ENCODE results near the gene TTC27.
"Not testable (repeated sequence)": the region's sequence is repeated elsewhere in the genome, so short reads cannot be mapped to it uniquely, and the experiment has no call there.

The TTC27 gene

DNA sequence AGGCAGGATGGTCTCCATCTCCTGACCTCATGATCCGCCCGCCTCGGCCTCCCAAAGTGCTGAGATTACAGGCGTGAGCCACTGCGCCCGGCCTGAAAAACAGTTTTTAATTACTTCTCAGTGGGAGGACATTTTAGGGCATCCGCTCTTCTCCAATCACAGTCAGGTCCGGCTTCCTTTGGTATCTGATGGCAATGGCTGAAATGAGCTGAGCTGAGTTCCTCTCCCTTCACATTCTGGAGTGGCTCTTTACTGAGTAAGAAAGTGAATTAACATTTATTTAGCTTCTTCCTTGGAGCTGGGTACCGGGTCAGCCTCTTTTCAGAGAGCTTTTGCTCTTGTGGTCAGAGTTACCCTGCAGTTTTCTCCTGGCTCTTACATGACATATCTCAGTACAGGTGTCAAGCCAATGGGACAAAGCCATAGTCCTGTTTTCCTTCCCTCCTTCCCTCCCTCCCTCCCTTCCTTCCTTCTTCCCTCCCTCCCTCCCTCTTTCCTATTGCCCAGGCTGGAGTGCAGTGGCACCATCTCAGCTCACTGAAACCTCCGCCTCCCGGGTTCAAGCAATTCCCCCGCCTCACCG is 1.1 kb upstream of the TTC27 start:
- peaks cover 16% of the 10 kb centered on the region for H3K36me3 ChIP-seq (ENCODE audit: insufficient read depth, low read length)
- peak overlapping the region; percentile 84; the same call in 1 of the 2 replicates for H3K4me3 ChIP-seq (ENCODE audit: low read length)
- H3K27ac ChIP-seq (ENCODE audit: low read depth, low read length), result no peak overlapping the region
- H3K4me1 ChIP-seq (ENCODE audit: insufficient read depth, low read length), result no peaks in the 10 kb centered on the region
- no peak overlapping the region for H3K9ac ChIP-seq (ENCODE audit: low read depth, low read length)
- H3K9me3 ChIP-seq (ENCODE audit: insufficient read depth, low read depth, low read length), result no peaks in the 10 kb centered on the region
- no peaks in the 10 kb centered on the region for H3K27me3 ChIP-seq (ENCODE audit: insufficient read depth, low read length)
- WGBS, result 68% methylated on average over 13 of the region's 13 CpGs

DNA sequence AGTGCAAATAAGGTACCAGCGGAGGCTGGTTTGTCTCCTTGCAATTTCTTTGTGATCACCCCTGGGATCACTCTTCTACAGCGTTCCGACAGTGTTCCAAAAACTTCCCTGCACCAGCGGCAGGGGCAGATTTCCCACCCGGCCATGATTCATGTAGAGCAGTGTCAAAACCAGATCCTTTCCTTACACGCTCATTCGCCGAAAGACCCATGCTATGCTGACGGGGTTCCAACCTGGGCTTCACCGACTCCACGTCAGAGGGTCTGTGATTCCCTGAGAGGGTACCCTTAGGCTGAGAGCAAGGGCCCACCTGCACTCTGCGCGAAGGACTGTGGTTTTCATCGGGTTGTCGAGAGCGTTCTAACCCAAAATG is 423 bp upstream of the TTC27 start:
- Histone ChIP-seq H3K9me3 (ENCODE audit: insufficient read depth, low read depth, low read length) (no peaks in the 10 kb centered on the region), H3K4me3 (ENCODE audit: low read length) (peak overlapping the region; percentile 84), H3K9ac (ENCODE audit: low read depth, low read length) (peak overlapping the region; percentile 23), H3K4me1 (ENCODE audit: insufficient read depth, low read length) (no peaks in the 10 kb centered on the region), H3K27ac (ENCODE audit: low read depth, low read length) (peak overlapping the region; percentile 34; the same call in 1 of the 2 replicates), H3K36me3 (ENCODE audit: insufficient read depth, low read length) (peaks cover 20% of the 10 kb centered on the region), H3K27me3 (ENCODE audit: insufficient read depth, low read length) (no peaks in the 10 kb centered on the region)
- WGBS, result 2% methylated on average over 16 of the region's 16 CpGs

GRCh38 chr2:32632089-32632488 is 4.2 kb downstream of the TTC27 start:
- Histone ChIP-seq H3K4me3 (ENCODE audit: low read length) (no peak overlapping the region), H3K4me1 (ENCODE audit: insufficient read depth, low read length) (no peaks in the 10 kb centered on the region), H3K27ac (ENCODE audit: low read depth, low read length) (no peak overlapping the region), H3K9ac (ENCODE audit: low read depth, low read length) (no peak overlapping the region), H3K27me3 (ENCODE audit: insufficient read depth, low read length) (no peaks in the 10 kb centered on the region), H3K9me3 (ENCODE audit: insufficient read depth, low read depth, low read length) (no peaks in the 10 kb centered on the region), H3K36me3 (ENCODE audit: insufficient read depth, low read length) (peaks cover 54% of the 10 kb centered on the region)
- WGBS, result 89% methylated on average over 3 of the region's 5 CpGs

DNA sequence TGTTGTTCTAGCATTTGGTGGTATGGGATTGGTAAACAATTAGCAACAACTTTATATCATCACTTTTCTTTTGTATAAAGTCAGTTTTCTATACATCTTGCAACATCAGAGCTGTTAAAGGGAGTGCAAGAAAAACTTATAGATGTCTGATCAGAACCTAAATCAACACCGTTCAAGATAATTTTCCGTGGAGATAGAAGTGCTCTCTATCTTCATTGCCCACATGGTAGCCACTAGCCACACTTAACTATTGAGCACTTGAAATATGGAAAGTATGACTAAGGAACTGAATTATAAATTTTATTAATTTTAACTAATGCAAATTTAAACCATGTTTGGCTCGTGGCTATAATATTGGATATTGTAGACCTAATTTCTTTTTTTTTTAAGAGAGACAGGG is 5.2 kb downstream of the TTC27 start:
- H3K27me3 ChIP-seq (ENCODE audit: insufficient read depth, low read length), result no peaks in the 10 kb centered on the region
- H3K9ac ChIP-seq (ENCODE audit: low read depth, low read length), result no peak overlapping the region
- 98% methylated on average over 3 of the region's 3 CpGs for WGBS
- H3K4me3 ChIP-seq (ENCODE audit: low read length), result no peak overlapping the region
- no peaks in the 10 kb centered on the region for H3K9me3 ChIP-seq (ENCODE audit: insufficient read depth, low read depth, low read length)
- peaks cover 61% of the 10 kb centered on the region for H3K36me3 ChIP-seq (ENCODE audit: insufficient read depth, low read length)
- H3K4me1 ChIP-seq (ENCODE audit: insufficient read depth, low read length), result no peaks in the 10 kb centered on the region
- H3K27ac ChIP-seq (ENCODE audit: low read depth, low read length), result no peak overlapping the region

GRCh38 chr2:32638548-32638947 is 10.7 kb downstream of the TTC27 start:
- not testable (repeated sequence) for H3K27ac ChIP-seq (ENCODE audit: low read depth, low read length); H3K4me1 ChIP-seq (ENCODE audit: insufficient read depth, low read length); H3K4me3 ChIP-seq (ENCODE audit: low read length); H3K27me3 ChIP-seq (ENCODE audit: insufficient read depth, low read length); H3K9me3 ChIP-seq (ENCODE audit: insufficient read depth, low read depth, low read length); H3K9ac ChIP-seq (ENCODE audit: low read depth, low read length)
- WGBS, result 97% methylated on average over 4 of the region's 5 CpGs
- peaks cover 78% of the 10 kb centered on the region for H3K36me3 ChIP-seq (ENCODE audit: insufficient read depth, low read length)

DNA sequence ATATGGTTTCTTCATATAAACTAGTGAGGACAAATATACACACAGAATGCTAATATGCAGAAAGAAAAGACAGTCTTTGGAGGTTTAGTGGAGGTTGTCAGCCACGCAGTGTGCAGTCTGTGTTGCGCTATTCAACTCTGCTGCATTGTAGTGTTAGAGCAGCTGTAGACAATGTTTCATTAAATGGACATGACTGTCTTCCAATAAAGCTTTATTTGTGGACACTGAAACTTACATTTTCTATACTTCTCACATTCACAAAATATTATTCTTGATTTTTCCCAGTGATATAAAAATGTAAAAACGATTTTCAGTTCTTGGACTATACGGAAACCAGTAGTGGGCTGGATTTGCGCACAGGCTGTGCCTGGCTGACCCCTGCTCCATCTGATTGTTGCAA is 13.3 kb downstream of the TTC27 start:
- Histone ChIP-seq H3K4me1 (ENCODE audit: insufficient read depth, low read length) (no peaks in the 10 kb centered on the region), H3K9ac (ENCODE audit: low read depth, low read length) (no peak overlapping the region), H3K36me3 (ENCODE audit: insufficient read depth, low read length) (peaks cover 63% of the 10 kb centered on the region), H3K27ac (ENCODE audit: low read depth, low read length) (no peak overlapping the region), H3K4me3 (ENCODE audit: low read length) (no peak overlapping the region), H3K27me3 (ENCODE audit: insufficient read depth, low read length) (no peaks in the 10 kb centered on the region), H3K9me3 (ENCODE audit: insufficient read depth, low read depth, low read length) (no peaks in the 10 kb centered on the region)
- WGBS, result 97% methylated on average over 5 of the region's 5 CpGs

- H3K27ac ChIP-seq (ENCODE audit: low read depth, low read length), result no peak overlapping the region
Observed at GRCh38 chr2:32647180-32647651, 19.4 kb downstream of the TTC27 start.

DNA sequence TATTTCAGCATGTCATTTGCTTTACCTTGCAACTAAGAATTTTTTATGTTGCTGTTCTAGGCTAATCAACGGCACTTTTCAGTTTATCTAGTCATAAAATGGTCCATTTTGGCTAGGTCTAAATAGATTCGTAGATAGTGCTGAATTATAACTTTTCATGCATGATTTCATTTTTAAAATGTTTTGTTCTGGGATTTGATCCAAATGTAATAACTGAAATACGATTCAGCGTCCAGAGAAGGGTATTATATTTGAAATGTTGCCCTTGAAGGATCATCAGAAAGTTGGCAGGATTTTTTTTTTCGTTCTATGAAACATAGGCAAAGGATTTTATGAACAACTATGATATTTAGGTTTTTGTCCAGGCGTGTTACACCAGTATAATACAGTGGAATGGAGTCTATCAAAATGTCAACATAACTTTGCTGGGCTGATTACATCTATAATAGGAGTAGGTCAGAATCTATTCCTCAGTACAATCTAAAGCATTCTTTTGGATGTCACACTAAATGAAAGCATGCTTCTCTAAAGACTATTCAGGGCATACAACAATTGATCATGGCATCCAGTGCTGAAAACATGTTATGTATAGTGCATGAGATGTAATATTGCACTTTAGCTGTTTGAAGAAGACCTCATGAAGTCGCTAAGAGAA is 24.8 kb downstream of the TTC27 start:
- Histone ChIP-seq H3K9ac (ENCODE audit: low read depth, low read length) (no peak overlapping the region), H3K27ac (ENCODE audit: low read depth, low read length) (no peak overlapping the region), H3K4me3 (ENCODE audit: low read length) (no peak overlapping the region), H3K9me3 (ENCODE audit: insufficient read depth, low read depth, low read length) (no peaks in the 10 kb centered on the region), H3K27me3 (ENCODE audit: insufficient read depth, low read length) (no peaks in the 10 kb centered on the region), H3K36me3 (ENCODE audit: insufficient read depth, low read length) (peaks cover 30% of the 10 kb centered on the region), H3K4me1 (ENCODE audit: insufficient read depth, low read length) (no peaks in the 10 kb centered on the region)
- 93% methylated on average over 7 of the region's 7 CpGs for WGBS

More at GRCh38 chr2:32647180-32647651, 19.4 kb downstream of the TTC27 start:
- no peaks in the 10 kb centered on the region for H3K27me3 ChIP-seq (ENCODE audit: insufficient read depth, low read length)
- WGBS, result 94% methylated on average over 5 of the region's 5 CpGs
- H3K36me3 ChIP-seq (ENCODE audit: insufficient read depth, low read length), result peaks cover 49% of the 10 kb centered on the region
- H3K9ac ChIP-seq (ENCODE audit: low read depth, low read length), result no peak overlapping the region
- H3K9me3 ChIP-seq (ENCODE audit: insufficient read depth, low read depth, low read length), result no peaks in the 10 kb centered on the region
- no peaks in the 10 kb centered on the region for H3K4me1 ChIP-seq (ENCODE audit: insufficient read depth, low read length)
- no peak overlapping the region for H3K4me3 ChIP-seq (ENCODE audit: low read length)

DNA sequence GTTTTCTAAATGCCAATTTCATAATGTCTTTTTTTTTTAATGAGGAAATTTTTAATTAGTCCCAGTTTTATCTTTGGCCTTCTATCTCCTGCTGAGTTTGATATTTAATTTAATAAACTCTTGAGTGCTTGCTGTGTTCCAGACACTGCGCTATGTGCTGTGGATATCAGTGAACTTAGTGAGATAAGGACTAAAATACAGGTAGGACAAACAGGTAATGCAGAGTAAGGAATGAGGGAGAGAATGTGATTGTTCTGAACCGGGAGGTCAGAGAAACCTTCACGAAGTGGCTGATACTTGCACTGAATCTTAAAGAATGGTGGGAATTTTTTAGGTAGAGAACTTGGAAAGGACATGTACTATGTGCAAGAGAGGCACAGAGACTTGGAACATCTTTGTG is 28.2 kb downstream of the TTC27 start:
- H3K36me3 ChIP-seq (ENCODE audit: insufficient read depth, low read length), result peaks cover 15% of the 10 kb centered on the region
- H3K4me1 ChIP-seq (ENCODE audit: insufficient read depth, low read length), result no peaks in the 10 kb centered on the region
- no peaks in the 10 kb centered on the region for H3K27me3 ChIP-seq (ENCODE audit: insufficient read depth, low read length)
- no peak overlapping the region for H3K4me3 ChIP-seq (ENCODE audit: low read length)
- no peaks in the 10 kb centered on the region for H3K9me3 ChIP-seq (ENCODE audit: insufficient read depth, low read depth, low read length)
- WGBS, result 92% methylated on average over 3 of the region's 3 CpGs
- no peak overlapping the region for H3K9ac ChIP-seq (ENCODE audit: low read depth, low read length)
- no peak overlapping the region for H3K27ac ChIP-seq (ENCODE audit: low read depth, low read length)

GRCh38 chr2:32663864-32664263 is 36.0 kb downstream of the TTC27 start:
- Histone ChIP-seq H3K9ac (ENCODE audit: low read depth, low read length) (no peak overlapping the region), H3K27me3 (ENCODE audit: insufficient read depth, low read length) (no peaks in the 10 kb centered on the region), H3K27ac (ENCODE audit: low read depth, low read length) (no peak overlapping the region), H3K4me3 (ENCODE audit: low read length) (no peak overlapping the region), H3K9me3 (ENCODE audit: insufficient read depth, low read depth, low read length) (no peaks in the 10 kb centered on the region), H3K36me3 (ENCODE audit: insufficient read depth, low read length) (peaks cover 15% of the 10 kb centered on the region), H3K4me1 (ENCODE audit: insufficient read depth, low read length) (no peaks in the 10 kb centered on the region)
- 98% methylated on average over 8 of the region's 8 CpGs for WGBS

- Histone ChIP-seq H3K27ac (ENCODE audit: low read depth, low read length) (no peak overlapping the region), H3K4me3 (ENCODE audit: low read length) (no peak overlapping the region), H3K4me1 (ENCODE audit: insufficient read depth, low read length) (no peaks in the 10 kb centered on the region), H3K9me3 (ENCODE audit: insufficient read depth, low read depth, low read length) (no peaks in the 10 kb centered on the region), H3K27me3 (ENCODE audit: insufficient read depth, low read length) (no peaks in the 10 kb centered on the region), H3K36me3 (ENCODE audit: insufficient read depth, low read length) (peaks cover 21% of the 10 kb centered on the region), H3K9ac (ENCODE audit: low read depth, low read length) (no peak overlapping the region)
- WGBS, result no CpG with 5 or more reads among the region's 1 CpG
Observed at GRCh38 chr2:32666704-32667103, 38.9 kb downstream of the TTC27 start.

Data from HUES64 (cell line).